GM12878 (cell line): ENCODE measurements around the gene TPD52L2. TPM values are rescaled to one million over a fixed set of nuclear protein-coding genes. Genes with fewer than 3 reads are reported as not detected.

Experiments used
- ATF3 ChIP-seq: IDR thresholded peaks from 2 replicates; pipeline ENCODE4 v1.6.1; 2011; ENCODE audit warnings: low read depth, mild to moderate bottlenecking, low read length, moderate library complexity, borderline replicate concordance; ENCODE audit errors: extremely low read depth
- HCFC1 ChIP-seq: fragments of 150-350 bp; IDR thresholded peaks from 2 replicates; pipeline ENCODE4 v1.6.1; 2014; ENCODE audit warnings: low read length
- HDGF ChIP-seq: fragments of 450-650 bp; IDR thresholded peaks from 2 replicates; pipeline ENCODE4 v1.6.1; 2016; ENCODE audit warnings: antibody characterized with exemption
- KLF5 ChIP-seq: fragments of 450-650 bp; IDR thresholded peaks from 2 replicates; pipeline ENCODE4 v1.6.1; 2014; ENCODE audit warnings: mild to moderate bottlenecking; ENCODE audit not compliant: partially characterized antibody
- MLLT1 ChIP-seq: fragments of 450-650 bp; IDR thresholded peaks from 2 replicates; pipeline ENCODE4 v1.6.1; 2016; ENCODE audit warnings: mild to moderate bottlenecking
- MTA2 ChIP-seq: fragments of 450-650 bp; IDR thresholded peaks from 2 replicates; pipeline ENCODE4 v1.6.1; 2016; ENCODE audit warnings: low read depth, mild to moderate bottlenecking, moderate library complexity
- MYC ChIP-seq: IDR thresholded peaks from 2 replicates; pipeline ENCODE4 v1.6.1; 2011; ENCODE audit warnings: mild to moderate bottlenecking, low read length, moderate library complexity, inconsistent platforms; ENCODE audit not compliant: insufficient read depth, insufficient replicate concordance, insufficient read length, severe bottlenecking
- PAX5 ChIP-seq: IDR thresholded peaks from 2 replicates; pipeline ENCODE4 v1.6.1; 2011; ENCODE audit warnings: low read depth, low read length, borderline replicate concordance
- PAX8 ChIP-seq: fragments of 450-650 bp; IDR thresholded peaks from 2 replicates; pipeline ENCODE4 v1.6.1; 2017; ENCODE audit warnings: mild to moderate bottlenecking, moderate library complexity
- POU2F2 ChIP-seq: IDR thresholded peaks from 3 replicates; pipeline ENCODE4 v1.6.1; 2011; ENCODE audit warnings: low read depth, mild to moderate bottlenecking, low read length, borderline replicate concordance
- RAD51 ChIP-seq: fragments of 450-650 bp; IDR thresholded peaks from 2 replicates; pipeline ENCODE4 v1.6.1; 2016; ENCODE audit warnings: moderate library complexity, mild to moderate bottlenecking, inconsistent platforms
- RELB ChIP-seq: fragments of 450-650 bp; IDR thresholded peaks from 2 replicates; pipeline ENCODE4 v1.6.1; 2017; ENCODE audit warnings: low read depth, mild to moderate bottlenecking, moderate library complexity
- SKIL ChIP-seq: fragments of 450-650 bp; IDR thresholded peaks from 2 replicates; pipeline ENCODE4 v1.6.1; 2017; ENCODE audit warnings: mild to moderate bottlenecking, low read depth, inconsistent platforms; ENCODE audit not compliant: poor library complexity, severe bottlenecking
- SREBF1 ChIP-seq: IDR thresholded peaks from 2 replicates; pipeline ENCODE4 v1.6.1; 2012; ENCODE audit warnings: mild to moderate bottlenecking, low read length
- SUZ12 ChIP-seq: fragments of 200-600 bp; sonication (generic); IDR thresholded peaks from one replicate; pipeline ENCODE4 v1.6.1; 2018; ENCODE audit warnings: antibody characterized with exemption, mild to moderate bottlenecking; ENCODE audit not compliant: unreplicated experiment
- USF1 ChIP-seq: IDR thresholded peaks from 2 replicates; pipeline ENCODE4 v1.6.1; 2011; ENCODE audit warnings: borderline replicate concordance, low read depth, mild to moderate bottlenecking, moderate library complexity, mixed read lengths, low read length; ENCODE audit not compliant: insufficient read depth; ENCODE audit errors: extremely low read length
- WRNIP1 ChIP-seq: IDR thresholded peaks from 2 replicates; pipeline ENCODE4 v1.6.1; 2011; ENCODE audit warnings: low read depth, low read length, improper control_type of control experiment, borderline replicate concordance
- ZBTB11 ChIP-seq: fragments of 450-650 bp; formaldehyde crosslinking; IDR thresholded peaks from 2 replicates; pipeline ENCODE4 v1.5.0; 2022; ENCODE audit warnings: mild to moderate bottlenecking, missing genetic modification characterization
- polyA plus RNA-seq, 11 experiments: library from polyadenylated mRNA; depleted of rRNA in 4 of 11; unstranded in 6 of 11; stranded (reverse) in 5 of 11; fragments of >200 nt; fragmentation: Nextera tagmentation in 4 of 11; fragmentation: Illumina TruSeq in 1 of 11; extraction: Ambion mirVana in 4 of 11; extraction: Trizol in 1 of 11; gene quantifications; 1 replicate in 1 of 11; 2 replicates in 10 of 11; pipeline versions ENCODE4 v1.2.1 to v1.2.3, GENCODE V29; 2011 to 2016; ENCODE audit warnings: inconsistent platforms in 2 of 11, missing spikeins in 2 of 11, low read depth in 1 of 11
- total RNA-seq, 4 experiments: library from RNA; depleted of rRNA in 3 of 4; stranded (reverse); fragments of >200 nt in 3 of 4; fragmentation: Illumina TruSeq in 1 of 4; extraction: Trizol in 1 of 4; gene quantifications; 2 replicates each; pipeline versions ENCODE4 v1.2.1 to v1.2.3, GENCODE V29; 2013 to 2021

The TPD52L2 gene
- total and polyA plus RNA-seq, 10 of the 15 experiments (the other 5 are each of a cell fraction or from before 2014, with no cell fraction given) = 1.6 to 71.0 (median 46.3) TPM

- TF ChIP-seq MLLT1 (no peak; the same call in 1 of the 2 replicates), SUZ12 (no peak), POU2F2 (peak; percentile 82; the same call in 2 of the 3 replicates), HDGF (0 out of 2 replicates have a peak, but pooled peaks have one; percentile 61), SREBF1 (no peak), RELB (peak; percentile 74), HCFC1 (no peak; the same call in none of the 2 replicates), ZBTB11 (CRISPR knock-in tag) (no peak), PAX5 (peak; percentile 82; the same call in 1 of the 2 replicates), ATF3 (0 out of 2 replicates have a peak, but pooled peaks have one; percentile 19), PAX8 (no peak), RAD51 (no peak), MYC (no peak), USF1 (no peak), SKIL (no peak), WRNIP1 (0 out of 2 replicates have a peak, but pooled peaks have one; percentile 47), KLF5 (peak; percentile 62), MTA2 (no peak; the same call in 1 of the 2 replicates)
Observed at GRCh38 chr20:63863798-63864544, 1.1 kb upstream of the TPD52L2 start (continued).
